WERI-Rb-1 (cell line): ENCODE data around the gene HEXIM1.

Source experiments
- DNase-seq: peaks from one replicate; pipeline ENCODE4 v3.0.0-alpha.2; 2020
- H3K27ac ChIP-seq: fragments of 250-450 bp; sonication (Bioruptor Pico); 2 replicates; pipeline ENCODE4 v1.5.1; 2020; ENCODE audit warnings: mild to moderate bottlenecking, moderate library complexity
- H3K27me3 ChIP-seq: fragments of 250-450 bp; sonication (Bioruptor Pico); 2 replicates; pipeline ENCODE4 v1.5.1; 2021; ENCODE audit warnings: mild to moderate bottlenecking, low read depth, moderate library complexity; ENCODE audit not compliant: insufficient read depth, severe bottlenecking
- H3K36me3 ChIP-seq: fragments of 250-450 bp; sonication (Bioruptor Pico); 2 replicates; pipeline ENCODE4 v1.5.1; 2020; ENCODE audit warnings: mild to moderate bottlenecking, moderate library complexity
- H3K4me3 ChIP-seq: 2 replicates; pipeline ENCODE4 v1.5.1; 2011; ENCODE audit warnings: low read depth, mild to moderate bottlenecking, control low read depth, low read length
- H3K9me3 ChIP-seq: fragments of 250-450 bp; sonication (Bioruptor Pico); 2 replicates; pipeline ENCODE4 v1.5.1; 2021; ENCODE audit warnings: mild to moderate bottlenecking, moderate library complexity; ENCODE audit not compliant: severe bottlenecking
- CTCF ChIP-seq: IDR thresholded peaks from 2 replicates; pipeline ENCODE4 v1.5.1; 2011; ENCODE audit warnings: low read depth, mild to moderate bottlenecking, control low read depth, inconsistent platforms, low read length

Gene HEXIM1

DNA sequence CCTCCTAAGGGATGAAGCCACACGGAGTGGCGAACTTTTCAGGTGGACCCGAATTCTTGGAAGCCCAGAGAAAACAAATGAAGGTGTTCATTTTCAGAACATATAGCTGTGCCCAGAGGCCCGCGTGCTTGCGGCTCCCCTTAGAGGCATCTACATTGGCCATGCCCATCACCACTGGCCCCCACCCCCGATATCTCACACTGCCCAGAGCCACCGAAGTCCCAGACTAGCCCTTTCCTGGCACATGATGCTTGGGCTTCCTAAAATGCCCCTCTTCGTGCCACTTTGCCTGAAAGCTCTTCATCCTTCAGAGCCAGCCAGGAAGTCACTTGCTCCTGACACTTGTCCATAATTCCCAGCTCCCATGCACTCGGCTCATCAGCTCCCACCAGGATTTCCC lies 2.1 kb upstream of the HEXIM1 start:
- no peak for TF ChIP-seq CTCF
- no peak overlapping the region for H3K4me3 ChIP-seq
- DNase-seq: no peak

GRCh38 chr17:45146592-45146889 lies 1.7 kb upstream of the HEXIM1 start:
- Histone ChIP-seq H3K36me3 (no peaks in the 10 kb centered on the region), H3K9me3 (no peaks in the 10 kb centered on the region), H3K4me3 (peak overlapping the region; percentile 74), H3K27ac (peak overlapping the region; percentile 99), H3K27me3 (no peaks in the 10 kb centered on the region)
- no peak for DNase-seq
- no peak for TF ChIP-seq CTCF

More for the DNA sequence above, 2.1 kb upstream of the HEXIM1 start:
- no peaks in the 10 kb centered on the region for H3K27me3 ChIP-seq
- H3K27ac ChIP-seq: no peak overlapping the region
- H3K9me3 ChIP-seq: no peaks in the 10 kb centered on the region
- H3K36me3 ChIP-seq: no peaks in the 10 kb centered on the region

- Histone ChIP-seq H3K9me3 (no peaks in the 10 kb centered on the region), H3K36me3 (no peaks in the 10 kb centered on the region), H3K27me3 (no peaks in the 10 kb centered on the region), H3K4me3 (peak overlapping the region; percentile 74), H3K27ac (peak overlapping the region; percentile 99)
- DNase-seq: peak; percentile 43
- no peak for TF ChIP-seq CTCF
These were observed 1.2 kb upstream of the HEXIM1 start for GRCh38 chr17:45146890-45147580.

DNA sequence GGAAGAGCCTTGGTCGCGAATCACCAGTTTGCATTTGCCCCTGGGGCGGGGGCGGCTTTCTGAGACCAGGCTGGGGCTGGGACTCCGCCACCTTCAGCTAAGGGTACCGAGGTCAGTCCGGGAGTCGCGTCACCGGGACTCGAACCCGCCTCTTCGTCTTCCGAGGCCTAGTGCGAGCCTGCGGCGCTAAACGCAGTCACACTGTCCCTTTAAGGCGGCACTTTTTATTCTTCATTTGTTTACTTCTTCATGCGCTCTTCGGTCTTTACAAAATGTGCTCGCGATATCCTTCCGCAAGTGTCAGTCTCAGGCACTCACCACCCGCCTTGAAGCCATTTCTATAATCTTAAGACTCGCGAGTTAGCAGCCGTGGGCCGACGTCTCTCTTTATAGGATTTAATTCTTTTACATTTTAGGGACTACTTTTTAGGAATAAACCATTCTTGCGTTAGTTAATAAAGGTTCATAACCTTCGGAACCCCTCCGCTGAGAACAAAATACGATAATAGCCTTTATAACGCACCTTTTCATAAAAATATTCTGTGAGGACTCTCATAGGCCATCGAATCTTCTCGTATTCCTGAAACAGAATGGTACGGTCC lies 593 bp upstream of the HEXIM1 start:
- H3K27me3 ChIP-seq: no peaks in the 10 kb centered on the region
- no peak for TF ChIP-seq CTCF
- no peaks in the 10 kb centered on the region for H3K36me3 ChIP-seq
- H3K27ac ChIP-seq: peak overlapping the region; percentile 99
- H3K9me3 ChIP-seq: no peaks in the 10 kb centered on the region
- DNase-seq: peak; percentile 91
- peak overlapping the region; percentile 74 for H3K4me3 ChIP-seq

DNA sequence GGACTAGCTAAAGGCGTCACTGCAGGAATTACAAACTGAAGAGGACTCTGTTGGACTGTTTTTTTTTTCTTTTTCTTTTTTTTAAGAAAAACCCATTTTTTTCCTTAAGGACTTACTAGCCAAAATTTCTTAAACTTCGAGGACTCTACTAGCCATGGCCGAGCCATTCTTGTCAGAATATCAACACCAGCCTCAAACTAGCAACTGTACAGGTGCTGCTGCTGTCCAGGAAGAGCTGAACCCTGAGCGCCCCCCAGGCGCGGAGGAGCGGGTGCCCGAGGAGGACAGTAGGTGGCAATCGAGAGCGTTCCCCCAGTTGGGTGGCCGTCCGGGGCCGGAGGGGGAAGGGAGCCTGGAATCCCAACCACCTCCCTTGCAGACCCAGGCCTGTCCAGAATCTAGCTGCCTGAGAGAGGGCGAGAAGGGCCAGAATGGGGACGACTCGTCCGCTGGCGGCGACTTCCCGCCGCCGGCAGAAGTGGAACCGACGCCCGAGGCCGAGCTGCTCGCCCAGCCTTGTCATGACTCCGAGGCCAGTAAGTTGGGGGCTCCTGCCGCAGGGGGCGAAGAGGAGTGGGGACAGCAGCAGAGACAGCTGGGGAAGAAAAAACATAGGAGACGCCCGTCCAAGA lies 878 bp downstream of the HEXIM1 start:
- TF ChIP-seq CTCF: peak; percentile 98
- Histone ChIP-seq H3K27ac (peak overlapping the region; percentile 80), H3K4me3 (peak overlapping the region; percentile 57), H3K27me3 (no peaks in the 10 kb centered on the region), H3K9me3 (no peaks in the 10 kb centered on the region), H3K36me3 (no peaks in the 10 kb centered on the region)
- DNase-seq: peak; percentile 96
